KMS-11 (cell line): ENCODE results near the gene MAP4.

Source experiments
- H2AFZ ChIP-seq: fragments of 200-600 bp; sonication (generic); 2 replicates; pipeline ENCODE4 v1.6.1; 2016; ENCODE audit warnings: antibody characterized with exemption, mixed run types, low read depth
- H3K27ac ChIP-seq: fragments of 200-600 bp; sonication (generic); 2 replicates; pipeline ENCODE4 v1.6.1; 2016; ENCODE audit warnings: mild to moderate bottlenecking, mixed run types
- H3K27me3 ChIP-seq: fragments of 200-600 bp; sonication (generic); 2 replicates; pipeline ENCODE4 v1.6.1; 2017; ENCODE audit warnings: mild to moderate bottlenecking, low read depth, mixed run types, moderate library complexity; ENCODE audit not compliant: insufficient read depth
- H3K36me3 ChIP-seq: fragments of 200-600 bp; sonication (generic); 2 replicates; pipeline ENCODE4 v1.6.1; 2017; ENCODE audit warnings: mild to moderate bottlenecking, mixed run types; ENCODE audit not compliant: insufficient read depth
- H3K4me1 ChIP-seq: fragments of 200-600 bp; sonication (generic); 2 replicates; pipeline ENCODE4 v1.6.1; 2016; ENCODE audit warnings: mild to moderate bottlenecking, low read depth, mixed run types; ENCODE audit not compliant: poor library complexity, severe bottlenecking
- H3K4me2 ChIP-seq: fragments of 200-600 bp; sonication (generic); 2 replicates; pipeline ENCODE4 v1.7.0; 2016; ENCODE audit warnings: mild to moderate bottlenecking, mixed run types
- H3K4me3 ChIP-seq: fragments of 200-600 bp; sonication (generic); IDR thresholded peaks from 2 replicates; pipeline ENCODE4 v1.6.1; 2017; ENCODE audit warnings: low read depth, low read length, mixed read lengths; ENCODE audit not compliant: insufficient read depth
- H3K79me2 ChIP-seq: fragments of 200-600 bp; sonication (generic); 2 replicates; pipeline ENCODE4 v1.6.1; 2016; ENCODE audit warnings: low read depth, mixed run types; ENCODE audit not compliant: insufficient read depth
- H3K9ac ChIP-seq: fragments of 200-600 bp; sonication (generic); 2 replicates; pipeline ENCODE4 v1.6.1; 2016; ENCODE audit warnings: mild to moderate bottlenecking, mixed run types
- H4K20me1 ChIP-seq: fragments of 200-600 bp; sonication (generic); 2 replicates; pipeline ENCODE4 v1.6.1; 2016; ENCODE audit warnings: mild to moderate bottlenecking, mixed run types; ENCODE audit not compliant: insufficient read depth
- CTCF ChIP-seq: fragments of 200-600 bp; sonication (generic); conservative IDR thresholded peaks from 2 replicates; pipeline ENCODE4 v1.6.1; 2017; ENCODE audit warnings: low read depth, mild to moderate bottlenecking, antibody characterized with exemption, low read length, moderate library complexity, mixed read lengths

The MAP4 gene

GRCh38 chr3:47949979-47950378 lies 66.2 kb downstream of the MAP4 start:
- no peak overlapping the region for H3K4me3 ChIP-seq
- H2AFZ ChIP-seq: no peak overlapping the region
- no peaks in the 10 kb centered on the region for H4K20me1 ChIP-seq
- H3K4me1 ChIP-seq: no peaks in the 10 kb centered on the region
- H3K79me2 ChIP-seq: no peaks in the 10 kb centered on the region
- TF ChIP-seq CTCF: no peak
- H3K36me3 ChIP-seq: no peaks in the 10 kb centered on the region
- no peak overlapping the region for H3K4me2 ChIP-seq
- no peak overlapping the region for H3K27ac ChIP-seq
- no peaks in the 10 kb centered on the region for H3K27me3 ChIP-seq
- H3K9ac ChIP-seq: no peak overlapping the region

DNA sequence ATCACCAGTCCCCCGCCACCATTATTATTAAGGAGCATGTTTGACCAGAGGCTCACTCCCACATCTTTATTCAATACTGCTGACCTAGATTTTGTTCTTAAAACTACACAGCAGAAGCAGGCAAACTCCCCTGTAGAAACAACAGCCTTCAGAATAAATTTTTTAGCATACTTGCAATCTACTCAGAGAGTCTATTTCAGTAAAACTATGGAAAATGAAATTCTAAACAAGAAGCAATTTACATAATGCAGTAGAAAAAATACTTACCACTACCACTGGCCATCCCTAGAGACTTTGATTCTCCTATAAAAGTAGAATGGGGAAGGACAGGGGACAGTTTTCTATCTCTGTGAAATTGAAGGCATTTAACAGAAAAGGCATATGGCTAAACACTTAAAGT lies 76.0 kb downstream of the MAP4 start:
- TF ChIP-seq CTCF: no peak

DNA sequence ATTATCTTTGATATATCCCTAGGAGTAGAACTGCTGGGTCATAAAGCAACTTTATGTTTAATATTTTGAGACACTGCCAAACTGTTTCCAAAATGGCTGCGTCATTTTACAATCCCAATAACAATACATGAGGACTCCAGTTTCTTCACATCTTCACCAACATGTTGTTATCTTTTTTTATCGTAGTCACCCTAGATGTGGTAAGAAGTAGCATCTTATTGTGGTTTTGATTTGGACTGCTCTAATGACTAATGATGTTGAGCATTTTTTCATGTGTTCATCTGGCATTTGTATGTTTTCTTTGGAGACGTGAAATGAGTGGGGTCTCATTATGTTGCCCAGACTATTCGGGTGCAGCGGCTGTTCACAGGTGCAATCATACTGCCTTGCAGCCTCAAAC lies 83.8 kb downstream of the MAP4 start:
- Histone ChIP-seq H3K9ac (no peak overlapping the region), H3K79me2 (no peaks in the 10 kb centered on the region), H3K27ac (no peak overlapping the region), H3K36me3 (no peaks in the 10 kb centered on the region), H4K20me1 (no peaks in the 10 kb centered on the region), H2AFZ (no peak overlapping the region), H3K4me2 (no peak overlapping the region), H3K4me1 (no peaks in the 10 kb centered on the region), H3K4me3 (no peak overlapping the region), H3K27me3 (no peaks in the 10 kb centered on the region)
- TF ChIP-seq CTCF: no peak

More for the DNA sequence above, 76.0 kb downstream of the MAP4 start:
- H2AFZ ChIP-seq: no peak overlapping the region
- no peak overlapping the region for H3K4me3 ChIP-seq
- H3K27ac ChIP-seq: no peak overlapping the region
- H4K20me1 ChIP-seq: no peaks in the 10 kb centered on the region
- no peaks in the 10 kb centered on the region for H3K36me3 ChIP-seq
- no peaks in the 10 kb centered on the region for H3K4me1 ChIP-seq
- no peaks in the 10 kb centered on the region for H3K27me3 ChIP-seq
- H3K4me2 ChIP-seq: no peak overlapping the region
- H3K9ac ChIP-seq: no peak overlapping the region
- no peaks in the 10 kb centered on the region for H3K79me2 ChIP-seq

- H3K79me2 ChIP-seq: no peaks in the 10 kb centered on the region
Measured at GRCh38 chr3:47930979-47931378, 85.2 kb downstream of the MAP4 start.

More at GRCh38 chr3:47930979-47931378, 85.2 kb downstream of the MAP4 start:
- no peak for TF ChIP-seq CTCF
- no peak overlapping the region for H3K27ac ChIP-seq
- H3K4me2 ChIP-seq: no peak overlapping the region
- no peaks in the 10 kb centered on the region for H3K4me1 ChIP-seq
- no peak overlapping the region for H3K9ac ChIP-seq
- H3K36me3 ChIP-seq: no peaks in the 10 kb centered on the region
- H4K20me1 ChIP-seq: no peaks in the 10 kb centered on the region
- H3K27me3 ChIP-seq: no peaks in the 10 kb centered on the region
- no peak overlapping the region for H2AFZ ChIP-seq
- no peak overlapping the region for H3K4me3 ChIP-seq
